ENCODE results near the gene RIN1.
A peak's percentile ranks its signal among the peaks of the same experiment; 100 is the strongest.

The RIN1 gene

GRCh38 chr11:66347425-66348276, 11.4 kb upstream of the RIN1 start, which contains the start of gene B4GAT1:
TSS of gene B4GAT1 (minus strand) at chr11:66347629. CDS start at chr11:66347545, 84 bp downstream.
- peak; percentile 94 for DNase-seq (ENCODE audit: low read depth)
- peak within 1 kb of the TSS; percentile 87 for H3K4me3 ChIP-seq (ENCODE audit: low read depth, low read length)

DNA sequence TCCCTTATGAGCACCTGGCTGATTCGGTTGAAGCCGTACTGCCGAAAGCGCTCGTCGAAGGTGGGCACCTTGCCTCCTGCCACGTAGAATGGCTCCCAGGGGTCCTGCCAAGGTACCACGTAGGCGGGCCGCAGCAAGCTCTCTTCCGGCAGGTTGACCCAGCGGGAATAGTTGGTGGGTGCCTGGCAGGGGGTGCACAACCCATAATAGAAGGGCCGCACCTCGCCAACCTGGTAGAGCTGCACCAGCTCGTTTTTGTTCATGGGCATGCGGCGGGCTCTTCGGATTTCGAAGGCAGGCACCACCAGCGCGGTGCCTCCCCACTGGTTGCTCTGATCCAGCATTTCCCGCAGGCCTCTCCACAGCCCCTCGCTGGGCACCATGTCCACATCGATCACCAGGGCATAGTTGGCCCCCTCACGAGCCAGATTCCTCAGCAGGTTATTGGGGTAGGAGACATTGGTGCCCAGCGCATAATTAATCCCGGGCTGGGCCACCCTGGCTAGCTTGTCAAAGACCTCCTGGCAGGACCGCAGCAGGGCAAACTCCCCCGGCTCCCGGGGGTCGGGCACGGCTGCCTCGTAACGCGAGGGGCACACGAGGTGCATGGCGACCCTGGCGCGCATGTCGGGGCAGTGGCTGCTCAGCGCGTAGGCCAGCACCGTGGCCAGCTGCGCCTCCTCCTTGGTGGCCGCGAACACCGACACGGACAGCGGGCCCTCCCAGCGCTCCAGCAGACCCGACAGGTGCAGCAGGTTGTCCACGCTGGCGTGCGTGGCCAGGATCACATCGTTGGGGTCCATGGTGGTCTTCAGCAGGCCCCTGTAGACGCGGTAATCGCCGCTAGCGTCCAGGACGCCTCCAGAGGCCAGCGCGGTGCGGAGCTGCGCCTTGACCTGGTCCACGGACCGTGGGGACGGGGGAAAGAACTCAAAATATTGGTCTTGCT, 10.5 kb upstream of the RIN1 start:
- no peak for DNase-seq (ENCODE audit: low read depth)
- H3K4me3 ChIP-seq (ENCODE audit: low read depth, low read length), result peak overlapping the region; percentile 87
- TF ChIP-seq, protein P1, sequence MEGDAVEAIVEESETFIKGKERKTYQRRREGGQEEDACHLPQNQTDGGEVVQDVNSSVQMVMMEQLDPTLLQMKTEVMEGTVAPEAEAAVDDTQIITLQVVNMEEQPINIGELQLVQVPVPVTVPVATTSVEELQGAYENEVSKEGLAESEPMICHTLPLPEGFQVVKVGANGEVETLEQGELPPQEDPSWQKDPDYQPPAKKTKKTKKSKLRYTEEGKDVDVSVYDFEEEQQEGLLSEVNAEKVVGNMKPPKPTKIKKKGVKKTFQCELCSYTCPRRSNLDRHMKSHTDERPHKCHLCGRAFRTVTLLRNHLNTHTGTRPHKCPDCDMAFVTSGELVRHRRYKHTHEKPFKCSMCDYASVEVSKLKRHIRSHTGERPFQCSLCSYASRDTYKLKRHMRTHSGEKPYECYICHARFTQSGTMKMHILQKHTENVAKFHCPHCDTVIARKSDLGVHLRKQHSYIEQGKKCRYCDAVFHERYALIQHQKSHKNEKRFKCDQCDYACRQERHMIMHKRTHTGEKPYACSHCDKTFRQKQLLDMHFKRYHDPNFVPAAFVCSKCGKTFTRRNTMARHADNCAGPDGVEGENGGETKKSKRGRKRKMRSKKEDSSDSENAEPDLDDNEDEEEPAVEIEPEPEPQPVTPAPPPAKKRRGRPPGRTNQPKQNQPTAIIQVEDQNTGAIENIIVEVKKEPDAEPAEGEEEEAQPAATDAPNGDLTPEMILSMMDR (conservative IDR thresholded peaks at IDR 0.05; ENCODE audit: low read depth, low read length), result no peak

More at GRCh38 chr11:66347425-66348276, 11.4 kb upstream of the RIN1 start, which contains the start of gene B4GAT1:
- TF ChIP-seq, protein P1 (conservative IDR thresholded peaks at IDR 0.05; ENCODE audit: low read depth, low read length), result no peak

- no peak for DNase-seq (ENCODE audit: low read depth)
- TF ChIP-seq, protein P1 (conservative IDR thresholded peaks at IDR 0.05; ENCODE audit: low read depth, low read length), result no peak
- H3K4me3 ChIP-seq (ENCODE audit: low read depth, low read length), result peak overlapping the region; percentile 98
These were observed 9.0 kb upstream of the RIN1 start for GRCh38 chr11:66345316-66345649.

DNA sequence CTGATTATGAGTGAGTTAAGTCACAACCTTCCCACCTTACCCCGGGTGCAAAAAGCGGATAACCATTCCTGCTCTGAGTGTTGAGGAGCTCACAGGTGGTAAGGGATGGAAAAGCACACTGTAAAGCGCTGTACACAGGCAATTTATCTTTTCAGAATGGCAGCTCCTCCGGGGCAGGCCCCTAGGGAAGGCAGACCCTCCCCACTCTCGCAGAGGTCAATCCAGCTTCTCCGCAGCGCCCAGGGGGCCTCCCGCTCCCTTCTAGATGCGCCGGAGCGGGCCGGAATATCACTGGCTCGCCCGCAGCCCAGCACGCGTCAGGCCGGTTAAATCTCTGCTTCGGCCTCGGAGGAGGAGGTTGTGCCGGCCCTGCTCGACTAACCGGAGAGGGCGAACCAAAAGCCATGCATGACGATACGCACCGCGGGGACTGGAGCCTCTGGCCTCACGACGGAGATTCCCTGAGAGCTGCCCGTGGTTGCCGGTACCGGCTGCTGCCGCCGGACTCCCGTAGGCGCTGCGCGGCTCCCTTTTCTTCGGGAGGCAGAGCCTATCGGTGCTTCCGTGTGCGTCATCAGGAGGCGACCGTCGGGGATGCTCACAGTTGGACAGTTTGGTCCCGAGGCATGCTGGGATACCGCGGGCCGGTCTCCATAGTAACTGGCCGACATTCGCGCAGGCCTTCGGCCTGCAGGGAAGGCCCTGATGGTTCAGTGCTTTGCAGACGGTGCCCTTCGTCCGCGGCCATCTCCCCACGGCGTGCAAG, 8.5 kb upstream of the RIN1 start, which contains the start of gene BRMS1:
BRMS1 (minus strand) TSS at position 555 of the 766 bp plus-strand sequence. CDS start 2,870 bp downstream, outside the sequence.
- TF ChIP-seq, protein P1 (conservative IDR thresholded peaks at IDR 0.05; ENCODE audit: low read depth, low read length), result peak; percentile 24
- peak; percentile 98 for DNase-seq (ENCODE audit: low read depth)
- peak within 1 kb of the TSS; percentile 98 for H3K4me3 ChIP-seq (ENCODE audit: low read depth, low read length)

DNA sequence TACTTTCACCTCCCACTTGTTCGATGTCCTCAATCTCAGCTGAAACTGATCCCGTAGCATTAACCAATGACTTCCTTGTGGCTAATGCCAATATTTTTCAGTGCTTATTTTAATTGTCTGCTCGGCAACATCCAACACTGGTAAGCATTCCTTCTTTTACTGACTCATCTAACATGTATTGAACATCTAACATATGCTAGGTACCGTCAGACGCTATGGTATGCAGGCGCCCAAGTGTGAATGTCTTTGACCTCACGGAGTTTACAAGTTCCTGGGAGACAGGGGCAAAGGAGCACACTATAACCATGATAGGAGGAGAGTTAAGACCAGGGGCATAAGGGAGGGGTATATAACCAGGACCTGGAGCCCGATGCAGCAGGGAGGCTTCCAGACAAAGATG, 6.9 kb upstream of the RIN1 start:
- TF ChIP-seq, protein P1 (conservative IDR thresholded peaks at IDR 0.05; ENCODE audit: low read depth, low read length), result no peak
- no peak for DNase-seq (ENCODE audit: low read depth)
- H3K4me3 ChIP-seq (ENCODE audit: low read depth, low read length), result no peak overlapping the region

- TF ChIP-seq, protein P1 (conservative IDR thresholded peaks at IDR 0.05; ENCODE audit: low read depth, low read length), result no peak
- no peak for DNase-seq (ENCODE audit: low read depth)
- no peak overlapping the region for H3K4me3 ChIP-seq (ENCODE audit: low read depth, low read length)
These were observed 5.4 kb upstream of the RIN1 start for GRCh38 chr11:66341502-66342126.

Data from choroid plexus epithelial cell (primary cell).